Lower lobe of right lung (tissue), 2 donors: ENCODE data around the gene MAB21L4. TPM values are rescaled to one million over a fixed set of nuclear protein-coding genes. Genes with fewer than 3 reads are reported as not detected.

Experiments
- ATAC-seq, 2 donors: fragments of 200-7000 bp; cut with Tn5 transposase; one replicate each; pipeline ENCODE4 v1.9.1; 2020 to 2022; ENCODE audit warnings: mild to moderate bottlenecking in 2 of 2, moderate library complexity in 2 of 2
- DNase-seq: peaks from one replicate; pipeline ENCODE4 v3.0.0-alpha.2; 2020
- H3K27ac ChIP-seq: fragments of 200-600 bp; one replicate; pipeline ENCODE4 v1.8.0; 2022
- H3K27me3 ChIP-seq: fragments of 200-600 bp; one replicate; pipeline ENCODE4 v1.8.0; 2022; ENCODE audit warnings: low read depth
- H3K36me3 ChIP-seq: fragments of 200-600 bp; one replicate; pipeline ENCODE4 v1.8.0; 2022; ENCODE audit warnings: mild to moderate bottlenecking
- H3K4me1 ChIP-seq: fragments of 200-600 bp; one replicate; pipeline ENCODE4 v1.8.0; 2022
- H3K4me3 ChIP-seq: fragments of 200-600 bp; one replicate; pipeline ENCODE4 v1.8.0; 2022; ENCODE audit warnings: mild to moderate bottlenecking
- H3K9me3 ChIP-seq: fragments of 200-600 bp; one replicate; pipeline ENCODE4 v1.8.0; 2022
- intact Hi-C: fragments of 100-400 bp; cut with DNase I; formaldehyde crosslinking; loops from one replicate; pipeline ENCODE4 v1.11.0; 2022
- total RNA-seq: library from RNA; stranded (reverse); fragmentation: NEBNext Ultra II Directional; extraction: Animal tissue kit (Norgen Biotek cat#: 25700); gene quantifications from one replicate; pipeline ENCODE4 v1.2.1, GENCODE V29; 2021
- TF ChIP-seq, protein P1 (sequence below): fragments of 200-600 bp; IDR thresholded peaks from one replicate; pipeline ENCODE4 v1.8.0; 2022; ENCODE audit warnings: antibody characterized with exemption, mild to moderate bottlenecking
- donor health status: DM: no; HTN: yes; CAD: no; lungs with severe emphysema.

The MAB21L4 gene
- total RNA-seq, 1 donor from 2014 or later = 17.0 TPM

DNA sequence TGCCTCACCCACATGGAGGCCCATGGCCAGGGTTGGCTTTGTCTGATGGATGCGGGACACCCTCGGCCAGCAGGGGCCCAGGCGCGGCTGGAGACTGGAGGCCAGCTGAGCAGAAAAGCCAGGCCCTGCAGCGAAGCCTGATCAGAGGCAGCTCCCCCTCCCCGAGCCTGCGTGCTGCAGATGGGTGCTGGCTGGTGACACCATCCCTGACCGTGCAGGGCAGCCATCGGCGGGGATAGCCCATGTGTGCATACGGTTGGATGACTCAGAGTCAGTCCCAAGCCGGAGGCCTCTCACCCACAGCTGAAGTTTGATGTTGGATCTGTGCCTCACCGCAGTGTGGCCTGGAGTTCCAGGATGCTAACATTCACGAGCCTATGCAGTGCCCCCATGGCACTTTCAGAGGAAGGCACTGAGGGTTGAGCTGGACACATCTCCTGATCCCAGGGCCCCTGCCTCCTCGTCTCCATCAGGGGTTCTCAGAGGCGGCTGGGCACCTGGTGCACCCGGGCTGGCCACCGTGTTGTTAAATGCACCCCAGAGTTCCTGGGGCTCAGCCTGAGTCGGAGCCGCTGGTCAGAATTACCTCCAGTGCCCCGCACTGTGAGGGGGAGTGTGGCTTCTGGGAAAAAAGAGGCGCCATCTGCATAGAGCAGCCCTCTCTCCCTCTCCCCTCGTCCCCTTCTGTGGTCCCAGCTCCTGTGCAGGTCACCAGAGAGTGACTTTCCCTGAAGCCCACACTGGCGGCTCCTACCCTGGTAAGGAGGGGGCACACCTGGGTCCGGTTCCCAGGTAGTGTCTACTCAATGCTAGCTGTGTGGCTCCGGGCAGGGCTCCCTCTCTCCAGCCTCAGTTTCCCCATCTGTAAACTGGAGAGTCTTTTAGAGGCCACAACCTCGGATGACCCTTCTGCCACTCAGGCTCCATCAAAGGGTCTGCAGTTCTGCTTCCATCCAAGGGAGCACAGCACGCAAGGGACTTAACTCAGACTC is 56.5 kb downstream of the MAB21L4 start:
- Histone ChIP-seq H3K4me3 (no peak overlapping the region), H3K27ac (no peak overlapping the region), H3K36me3 (no peaks in the 10 kb centered on the region), H3K4me1 (no peaks in the 10 kb centered on the region), H3K27me3 (peaks cover 15% of the 10 kb centered on the region), H3K9me3 (no peaks in the 10 kb centered on the region)
- intact Hi-C loops = no loop called here
- DNase-seq (no peak), ATAC-seq (no peak)
- TF ChIP-seq, protein P1, sequence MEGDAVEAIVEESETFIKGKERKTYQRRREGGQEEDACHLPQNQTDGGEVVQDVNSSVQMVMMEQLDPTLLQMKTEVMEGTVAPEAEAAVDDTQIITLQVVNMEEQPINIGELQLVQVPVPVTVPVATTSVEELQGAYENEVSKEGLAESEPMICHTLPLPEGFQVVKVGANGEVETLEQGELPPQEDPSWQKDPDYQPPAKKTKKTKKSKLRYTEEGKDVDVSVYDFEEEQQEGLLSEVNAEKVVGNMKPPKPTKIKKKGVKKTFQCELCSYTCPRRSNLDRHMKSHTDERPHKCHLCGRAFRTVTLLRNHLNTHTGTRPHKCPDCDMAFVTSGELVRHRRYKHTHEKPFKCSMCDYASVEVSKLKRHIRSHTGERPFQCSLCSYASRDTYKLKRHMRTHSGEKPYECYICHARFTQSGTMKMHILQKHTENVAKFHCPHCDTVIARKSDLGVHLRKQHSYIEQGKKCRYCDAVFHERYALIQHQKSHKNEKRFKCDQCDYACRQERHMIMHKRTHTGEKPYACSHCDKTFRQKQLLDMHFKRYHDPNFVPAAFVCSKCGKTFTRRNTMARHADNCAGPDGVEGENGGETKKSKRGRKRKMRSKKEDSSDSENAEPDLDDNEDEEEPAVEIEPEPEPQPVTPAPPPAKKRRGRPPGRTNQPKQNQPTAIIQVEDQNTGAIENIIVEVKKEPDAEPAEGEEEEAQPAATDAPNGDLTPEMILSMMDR = no peak

DNA sequence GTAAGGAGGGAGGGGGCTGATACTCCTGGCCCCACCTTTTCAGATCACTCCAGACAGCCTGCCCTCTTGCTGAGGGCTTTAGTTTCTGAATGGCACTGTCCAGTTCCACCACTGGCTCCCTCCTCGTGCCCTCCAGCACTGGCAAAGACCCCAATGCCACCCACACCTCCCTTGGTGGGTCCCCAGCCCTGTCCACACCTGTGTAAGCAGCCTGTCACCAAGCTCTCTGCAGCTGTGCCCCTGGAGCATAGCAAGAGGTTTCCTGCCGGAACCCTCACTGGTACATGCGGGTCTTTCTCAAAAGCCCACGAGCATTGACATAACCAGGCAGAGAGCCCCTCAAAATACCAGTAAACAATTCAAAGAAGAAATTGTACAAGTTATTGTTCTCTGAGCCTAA is 58.3 kb downstream of the MAB21L4 start:
- H3K27me3 ChIP-seq = peaks cover 16% of the 10 kb centered on the region
- H3K4me1 ChIP-seq = no peaks in the 10 kb centered on the region
- H3K36me3 ChIP-seq = no peaks in the 10 kb centered on the region
- no peak for DNase-seq
- H3K4me3 ChIP-seq = no peak overlapping the region
- intact Hi-C loops = no loop called here
- TF ChIP-seq, protein P1 = no peak
- H3K9me3 ChIP-seq = no peaks in the 10 kb centered on the region
- no peak overlapping the region for H3K27ac ChIP-seq
- no peak for ATAC-seq

DNA sequence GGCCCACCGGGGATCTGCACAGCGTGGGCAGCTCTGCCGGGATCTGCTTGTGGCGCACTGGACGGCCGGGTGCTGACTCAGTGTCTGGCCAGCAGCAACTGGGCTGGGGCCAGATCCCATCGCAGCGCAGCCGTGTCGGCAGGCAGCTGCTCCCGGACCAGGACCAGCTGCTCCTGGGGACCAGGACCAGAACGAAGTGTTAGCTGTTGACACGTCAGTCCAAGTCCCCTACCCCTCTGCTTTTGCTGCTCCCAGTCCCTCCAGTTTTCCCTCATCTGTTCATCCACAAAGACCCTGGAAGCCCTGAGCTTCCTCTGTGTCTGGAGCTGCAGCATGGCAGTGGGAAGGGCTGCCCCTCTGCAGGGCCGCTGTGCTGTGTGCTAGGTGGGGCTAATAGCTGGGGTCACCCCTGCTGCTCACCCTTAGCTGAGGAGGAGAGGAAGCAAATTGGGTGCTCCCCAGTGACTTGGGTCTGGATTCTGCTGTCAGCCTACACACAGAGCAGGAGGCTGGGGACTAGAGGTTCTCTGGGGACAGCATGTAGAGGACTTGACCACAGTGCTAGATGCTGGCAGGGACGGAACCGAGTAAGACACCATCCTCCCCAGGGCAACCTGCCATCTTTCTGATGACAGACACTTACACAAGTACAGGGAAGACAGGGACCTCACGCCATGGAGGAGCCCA is 59.0 kb downstream of the MAB21L4 start:
- ATAC-seq = peak in 1 of 2 donors; percentile 6
- no peaks in the 10 kb centered on the region for H3K36me3 ChIP-seq
- peaks cover 20% of the 10 kb centered on the region for H3K27me3 ChIP-seq
- intact Hi-C loops = no loop called here
- H3K4me1 ChIP-seq = peaks cover 2% of the 10 kb centered on the region
- H3K27ac ChIP-seq = no peak overlapping the region
- no peak overlapping the region for H3K4me3 ChIP-seq
- TF ChIP-seq, protein P1 = no peak
- DNase-seq = no peak
- no peaks in the 10 kb centered on the region for H3K9me3 ChIP-seq

Other genes with a start within 250 kb of the MAB21L4 start
- not detected for gene AQP12B, start 213.3 kb downstream of the MAB21L4 start, total RNA-seq
- gene AQP12A, start 204.3 kb downstream of the MAB21L4 start, total RNA-seq = not detected
- 0.24 TPM for gene KIF1A, start 75.9 kb downstream of the MAB21L4 start, total RNA-seq
- gene AGXT, start 27.3 kb downstream of the MAB21L4 start, total RNA-seq = not detected
- gene CROCC2, start 10.2 kb upstream of the MAB21L4 start, total RNA-seq = 3.4 TPM
- 36.2 TPM for gene SNED1, start 102.5 kb upstream of the MAB21L4 start, total RNA-seq
- 32.0 TPM for gene MTERF4, start 206.1 kb upstream of the MAB21L4 start, total RNA-seq